GM23338 (cell line): Measurements from ENCODE around the gene CRYBB3. TPM values are rescaled to one million over a fixed set of nuclear protein-coding genes. Genes with fewer than 3 reads are reported as not detected.
"Not testable (repeated sequence)": the region's sequence is repeated elsewhere in the genome, so short reads cannot be mapped to it uniquely, and the experiment has no call there.

Experiments
- ATAC-seq: fragments of 200-7000 bp; cut with Tn5 transposase; 3 replicates; pipeline ENCODE4 v1.9.1; 2020
- DNase-seq: peaks from one replicate; pipeline ENCODE4 v3.0.0-alpha.2; 2015; ENCODE audit warnings: low spot score
- H2AFZ ChIP-seq: fragments of 200-600 bp; sonication (generic); 2 replicates; pipeline ENCODE4 v1.8.0; 2016; ENCODE audit warnings: antibody characterized with exemption, mild to moderate bottlenecking, moderate library complexity
- H3F3A ChIP-seq: fragments of 200-600 bp; sonication (generic); replicated peaks from 2 replicates; pipeline ENCODE4 v1.8.0; 2017; ENCODE audit warnings: antibody characterized with exemption, mixed run types, low read depth
- H3K27ac ChIP-seq: fragments of 200-600 bp; sonication (generic); 2 replicates; pipeline ENCODE4 v1.6.1; 2016; ENCODE audit warnings: low read depth
- H3K27me3 ChIP-seq: fragments of 200-600 bp; sonication (generic); 2 replicates; pipeline ENCODE4 v1.8.0; 2016; ENCODE audit warnings: mild to moderate bottlenecking, mixed run types, moderate library complexity; ENCODE audit not compliant: insufficient read depth
- H3K36me3 ChIP-seq: fragments of 200-600 bp; sonication (generic); 2 replicates; pipeline ENCODE4 v1.8.0; 2016; ENCODE audit warnings: mild to moderate bottlenecking; ENCODE audit not compliant: insufficient read depth
- H3K4me1 ChIP-seq: fragments of 200-600 bp; sonication (generic); 2 replicates; pipeline ENCODE4 v1.8.0; 2016; ENCODE audit warnings: mild to moderate bottlenecking, moderate library complexity; ENCODE audit not compliant: insufficient read depth
- H3K4me2 ChIP-seq: fragments of 200-600 bp; sonication (generic); 2 replicates; pipeline ENCODE4 v1.7.1; 2017; ENCODE audit warnings: mixed run types
- H3K4me3 ChIP-seq: fragments of 200-600 bp; sonication (generic); 2 replicates; pipeline ENCODE4 v1.6.1; 2016; ENCODE audit warnings: mixed run types
- H3K79me2 ChIP-seq: fragments of 200-600 bp; sonication (generic); replicated peaks from 2 replicates; pipeline ENCODE4 v1.8.0; 2017; ENCODE audit warnings: mild to moderate bottlenecking; ENCODE audit not compliant: insufficient read depth
- H3K9me2 ChIP-seq: fragments of 200-600 bp; sonication (generic); 2 replicates; pipeline ENCODE4 v1.8.0; 2017; ENCODE audit not compliant: insufficient read depth
- H4K20me1 ChIP-seq: fragments of 200-600 bp; sonication (generic); replicated peaks from 2 replicates; pipeline ENCODE4 v1.8.0; 2017; ENCODE audit warnings: mild to moderate bottlenecking; ENCODE audit not compliant: insufficient read depth
- H3K27ac Mint-ChIP-seq: 2 replicates; pipeline ENCODE4 v1.8.0; 2020; ENCODE audit warnings: inconsistent platforms, mild to moderate bottlenecking, moderate library complexity, mixed read lengths
- H3K27me3 Mint-ChIP-seq: 3 replicates; pipeline ENCODE4 v1.8.0; 2022; ENCODE audit warnings: low read depth, mild to moderate bottlenecking, moderate library complexity, mixed read lengths, inconsistent platforms; ENCODE audit not compliant: insufficient read depth, poor library complexity
- H3K36me3 Mint-ChIP-seq: 3 replicates; pipeline ENCODE4 v1.8.0; 2021; ENCODE audit warnings: low read depth, mild to moderate bottlenecking, inconsistent platforms, moderate library complexity, mixed read lengths
- H3K4me1 Mint-ChIP-seq: 3 replicates; pipeline ENCODE4 v1.8.0; 2020; ENCODE audit warnings: mild to moderate bottlenecking, inconsistent platforms, mixed read lengths
- H3K4me3 Mint-ChIP-seq: 3 replicates; pipeline ENCODE4 v1.8.0; 2021; ENCODE audit warnings: moderate library complexity, mild to moderate bottlenecking, inconsistent platforms, mixed read lengths
- H3K9me3 Mint-ChIP-seq: 3 replicates; pipeline ENCODE4 v1.8.0; 2020; ENCODE audit warnings: moderate library complexity, mild to moderate bottlenecking, inconsistent platforms, mixed read lengths
- EZH2phosphoT487 ChIP-seq: fragments of 200-600 bp; sonication (generic); IDR thresholded peaks from one replicate; pipeline ENCODE4 v1.8.1; 2018; ENCODE audit warnings: antibody characterized with exemption; ENCODE audit not compliant: unreplicated experiment
- ZNF114 ChIP-seq: fragments of 250-450 bp; sonication (Bioruptor Pico); IDR thresholded peaks from 2 replicates; pipeline ENCODE4 v1.5.0; 2020; ENCODE audit warnings: mild to moderate bottlenecking, moderate library complexity
- polyA plus RNA-seq: library from polyadenylated mRNA; unstranded; fragments of >200 nt; fragmentation: Nextera tagmentation; extraction: Ambion mirVana; gene quantifications from 2 replicates; pipeline ENCODE4 v1.2.1, GENCODE V29; 2016
- small RNA-seq: library from RNA; depleted of rRNA; stranded (forward); fragments of <200 nt; gene quantifications from one replicate; pipeline ENCODE3, GENCODE V24; 2014; ENCODE audit warnings: low replicate concordance
- total RNA-seq: library from RNA; depleted of rRNA; stranded (reverse); fragments of >200 nt; shearing (Covaris generic); gene quantifications from 2 replicates; pipeline ENCODE4 v1.2.3, GENCODE V29; 2014; rRNA removed
- TF ChIP-seq, protein P1 (sequence below), 2 experiments: fragments of 200-600 bp in 1 of 2; sonication (generic) in 1 of 2; conservative IDR thresholded peaks; 2 replicates each; pipeline versions ENCODE4 v1.5.1 to v1.6.1; 2016 to 2017; ENCODE audit warnings: antibody characterized with exemption in 2 of 2, low read depth in 2 of 2, mild to moderate bottlenecking in 2 of 2, moderate library complexity in 1 of 2

Gene CRYBB3
- total and polyA plus RNA-seq, 2 experiments from 2014 or later: 0.28 TPM; not detected in 1

DNA sequence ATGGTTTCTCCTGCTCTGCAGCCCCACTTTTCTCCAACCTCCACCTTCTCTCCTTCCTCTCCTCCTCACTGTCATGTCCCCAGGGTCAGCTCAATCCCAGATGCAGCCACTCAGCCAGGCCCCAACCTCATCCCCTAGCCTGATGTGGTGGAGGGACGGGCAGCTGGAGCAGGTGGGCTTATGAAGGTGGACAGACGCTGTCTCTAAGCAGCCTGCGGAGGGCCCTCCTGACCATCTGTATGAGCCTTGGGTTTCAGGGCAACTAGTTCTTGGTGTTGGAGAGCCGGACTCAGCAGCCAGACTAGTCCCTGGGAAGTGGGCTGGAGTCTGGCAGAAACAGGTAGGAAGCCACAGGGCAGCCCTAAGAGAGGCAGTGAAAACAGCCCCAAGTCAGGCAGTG, 37.8 kb downstream of the CRYBB3 start:
- no peaks in the 10 kb centered on the region for H3K36me3 Mint-ChIP-seq
- Histone ChIP-seq H3K9me2 (no peaks in the 10 kb centered on the region), H4K20me1 (no peaks in the 10 kb centered on the region), H3K4me1 (no peaks in the 10 kb centered on the region), H3K4me2 (no peak overlapping the region), H3K27me3 (no peaks in the 10 kb centered on the region), H3K4me3 (no peak overlapping the region), H3K79me2 (no peaks in the 10 kb centered on the region), H3K36me3 (no peaks in the 10 kb centered on the region), H3K27ac (no peak overlapping the region), H3F3A (no peaks in the 10 kb centered on the region), H2AFZ (no peak overlapping the region)
- peaks cover 5% of the 10 kb centered on the region for H3K27me3 Mint-ChIP-seq
- H3K9me3 Mint-ChIP-seq: no peaks in the 10 kb centered on the region
- DNase-seq (peak; percentile 55), ATAC-seq (peak; percentile 41)
- TF ChIP-seq, protein P1, sequence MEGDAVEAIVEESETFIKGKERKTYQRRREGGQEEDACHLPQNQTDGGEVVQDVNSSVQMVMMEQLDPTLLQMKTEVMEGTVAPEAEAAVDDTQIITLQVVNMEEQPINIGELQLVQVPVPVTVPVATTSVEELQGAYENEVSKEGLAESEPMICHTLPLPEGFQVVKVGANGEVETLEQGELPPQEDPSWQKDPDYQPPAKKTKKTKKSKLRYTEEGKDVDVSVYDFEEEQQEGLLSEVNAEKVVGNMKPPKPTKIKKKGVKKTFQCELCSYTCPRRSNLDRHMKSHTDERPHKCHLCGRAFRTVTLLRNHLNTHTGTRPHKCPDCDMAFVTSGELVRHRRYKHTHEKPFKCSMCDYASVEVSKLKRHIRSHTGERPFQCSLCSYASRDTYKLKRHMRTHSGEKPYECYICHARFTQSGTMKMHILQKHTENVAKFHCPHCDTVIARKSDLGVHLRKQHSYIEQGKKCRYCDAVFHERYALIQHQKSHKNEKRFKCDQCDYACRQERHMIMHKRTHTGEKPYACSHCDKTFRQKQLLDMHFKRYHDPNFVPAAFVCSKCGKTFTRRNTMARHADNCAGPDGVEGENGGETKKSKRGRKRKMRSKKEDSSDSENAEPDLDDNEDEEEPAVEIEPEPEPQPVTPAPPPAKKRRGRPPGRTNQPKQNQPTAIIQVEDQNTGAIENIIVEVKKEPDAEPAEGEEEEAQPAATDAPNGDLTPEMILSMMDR (conservative IDR thresholded peaks at IDR 0.05; ENCODE audit: low read depth in 2 of 2): peak; percentile 15 to 64; a peak in 2 of 4 replicates
- TF ChIP-seq EZH2phosphoT487: no peak
- TF ChIP-seq ZNF114 (CRISPR knock-in tag): no peak
- no peak overlapping the region for H3K4me3 Mint-ChIP-seq
- H3K4me1 Mint-ChIP-seq: no peaks in the 10 kb centered on the region
- H3K27ac Mint-ChIP-seq: no peak overlapping the region

DNA sequence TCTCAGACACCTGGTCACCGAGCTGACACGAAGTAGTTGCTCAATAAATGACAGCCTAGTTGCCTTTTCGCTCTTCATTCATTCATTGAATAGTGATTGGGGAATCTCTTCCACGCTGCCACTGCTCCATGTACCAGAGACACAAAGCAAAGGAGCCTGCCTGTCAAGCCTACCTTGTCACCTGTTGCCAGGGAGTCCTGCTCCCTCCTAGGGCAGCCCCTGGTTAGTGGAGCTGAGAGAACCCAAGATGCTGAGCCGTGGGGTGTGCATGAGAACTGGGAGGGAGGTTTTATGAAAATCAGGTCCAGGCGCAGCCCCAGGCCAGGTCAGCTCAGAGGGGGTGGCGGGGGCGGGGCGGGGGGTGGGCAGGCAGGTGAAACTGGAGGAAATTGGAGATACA, 38.4 kb downstream of the CRYBB3 start:
- H3K27me3 Mint-ChIP-seq, H3K4me1 Mint-ChIP-seq, H3K4me3 Mint-ChIP-seq, H3K9me2 ChIP-seq, H3K27me3 ChIP-seq, H3K4me1 ChIP-seq, H3K36me3 ChIP-seq, H3K4me3 ChIP-seq, H3K36me3 Mint-ChIP-seq, H3K79me2 ChIP-seq, H3K9me3 Mint-ChIP-seq, H2AFZ ChIP-seq, H3K27ac ChIP-seq, H4K20me1 ChIP-seq, H3K27ac Mint-ChIP-seq, H3K4me2 ChIP-seq, H3F3A ChIP-seq: not testable (repeated sequence)
- ATAC-seq (peak; percentile 61), DNase-seq (peak; percentile 19)

DNA sequence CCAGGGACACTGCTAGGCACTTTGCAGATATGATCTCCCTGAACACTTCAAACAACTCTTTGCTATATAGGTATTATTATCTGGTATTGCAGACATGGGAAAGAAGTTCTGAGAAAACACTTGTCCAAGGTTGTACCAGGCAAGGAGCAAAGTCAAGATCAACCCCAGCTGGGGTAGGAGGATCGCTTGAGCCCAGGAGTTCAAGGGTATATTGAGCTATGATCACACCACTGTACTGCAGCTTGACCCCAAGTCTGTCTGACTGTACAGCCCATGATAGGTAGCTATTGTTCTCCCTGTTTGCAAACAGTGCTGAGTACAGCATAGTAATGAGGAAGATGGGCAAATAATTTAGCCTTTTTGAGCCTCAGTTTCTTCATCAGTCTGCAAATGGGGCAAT, 55.5 kb downstream of the CRYBB3 start:
- not testable (repeated sequence) for H4K20me1 ChIP-seq, H2AFZ ChIP-seq, H3K27ac Mint-ChIP-seq, H3K27me3 ChIP-seq, H3K4me3 ChIP-seq, H3K36me3 ChIP-seq, ATAC-seq, DNase-seq, H3K9me3 Mint-ChIP-seq, H3K4me3 Mint-ChIP-seq, H3F3A ChIP-seq, H3K36me3 Mint-ChIP-seq, H3K4me1 Mint-ChIP-seq, H3K4me2 ChIP-seq, H3K9me2 ChIP-seq, H3K79me2 ChIP-seq, H3K27ac ChIP-seq, H3K27me3 Mint-ChIP-seq, H3K4me1 ChIP-seq

Small RNAs within 50 kb of the gene (small RNA-seq; reads per million reads assigned to genes)
- not detected for gene Z99916.2

Other genes with a start within 250 kb of the CRYBB3 start
- gene KIAA1671, start 247.1 kb upstream of the CRYBB3 start, total RNA-seq: 22.1 and 27.2 TPM in 2 replicates
- gene KIAA1671, start 247.1 kb upstream of the CRYBB3 start, polyA plus RNA-seq: 5.8 and 6.1 TPM in 2 replicates
- 1.0 TPM in 1 of 2 replicates, not detected in the other for gene CRYBB2, start 19.8 kb downstream of the CRYBB3 start, total RNA-seq
- 0.26 TPM in 1 of 2 replicates, not detected in the other for gene CRYBB2, start 19.8 kb downstream of the CRYBB3 start, polyA plus RNA-seq